Left ventricle myocardium inferior (tissue), 1 donor: ENCODE measurements around the gene DCTPP1. TPM values are rescaled to one million over a fixed set of nuclear protein-coding genes. Genes with fewer than 3 reads are reported as not detected.

ENCODE experiments used
- DNase-seq: peaks from one replicate; pipeline ENCODE4 v3.0.0-alpha.2; 2020
- H3K27ac ChIP-seq: fragments of 200-600 bp; replicated peaks from 2 replicates; pipeline ENCODE4 v1.8.0; 2021
- H3K27me3 ChIP-seq: fragments of 200-600 bp; 2 replicates; pipeline ENCODE4 v1.8.0; 2021; ENCODE audit warnings: low read depth
- H3K36me3 ChIP-seq: fragments of 200-600 bp; 2 replicates; pipeline ENCODE4 v1.8.0; 2021
- H3K4me1 ChIP-seq: fragments of 200-600 bp; 2 replicates; pipeline ENCODE4 v1.8.0; 2021
- H3K4me3 ChIP-seq: fragments of 200-600 bp; 2 replicates; pipeline ENCODE4 v1.8.0; 2021; ENCODE audit warnings: mild to moderate bottlenecking, moderate library complexity
- H3K9me3 ChIP-seq: fragments of 200-600 bp; replicated peaks from 2 replicates; pipeline ENCODE4 v1.8.0; 2021
- intact Hi-C: fragments of 100-400 bp; cut with micrococcal nuclease; formaldehyde crosslinking; loops from one replicate; pipeline ENCODE4 v1.11.0; 2022
- total RNA-seq: library from RNA; stranded (reverse); fragmentation: NEBNext Ultra II Directional; extraction: Animal tissue kit (Norgen Biotek cat#: 25700); gene quantifications from one replicate; pipeline ENCODE4 v1.2.1, GENCODE V29; 2021
- TF ChIP-seq, protein P1 (sequence below): fragments of 200-600 bp; IDR thresholded peaks from 2 replicates; pipeline ENCODE4 v1.8.0; 2021; ENCODE audit warnings: antibody characterized with exemption, mild to moderate bottlenecking, borderline replicate concordance
- donor health status: DM: no; HTN: yes; CAD: no; lungs with severe emphysema.

The DCTPP1 gene
- total RNA-seq, 1 donor from 2014 or later: 31.9 TPM

DNA sequence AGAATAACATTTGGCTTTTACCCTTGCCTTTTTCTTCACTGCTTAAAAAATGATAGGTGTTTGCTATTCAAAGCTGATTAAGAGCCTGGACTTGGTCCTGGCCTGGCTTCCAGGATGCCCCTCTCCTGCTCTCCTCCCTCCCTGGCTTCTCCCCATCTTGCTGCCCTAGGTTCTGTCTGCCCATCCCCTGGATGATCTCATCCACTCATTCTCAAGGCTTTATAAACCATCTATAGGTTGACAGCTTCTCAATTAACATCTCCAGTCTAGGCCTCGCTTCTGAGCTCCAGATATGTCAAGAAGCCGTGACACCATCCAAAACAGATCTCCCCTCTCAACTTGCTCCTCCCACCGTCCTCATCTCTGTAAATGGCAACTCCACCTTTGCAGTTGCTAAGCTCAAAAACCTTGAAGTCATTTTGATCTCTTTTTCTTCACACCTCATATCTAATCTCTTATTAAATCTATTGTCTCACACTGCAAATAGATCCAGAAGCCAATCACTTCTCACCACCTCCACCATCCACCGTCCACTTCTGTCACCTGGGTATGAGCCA lies 13.7 kb downstream of the DCTPP1 start:
- DNase-seq: no peak
- H3K27ac ChIP-seq: no peak overlapping the region
- no peak overlapping the region for H3K4me3 ChIP-seq
- H3K27me3 ChIP-seq: no peaks in the 10 kb centered on the region
- intact Hi-C loops: no loop called here
- H3K9me3 ChIP-seq: no peaks in the 10 kb centered on the region
- peaks cover 15% of the 10 kb centered on the region for H3K36me3 ChIP-seq
- peaks cover 15% of the 10 kb centered on the region for H3K4me1 ChIP-seq
- TF ChIP-seq, protein P1, sequence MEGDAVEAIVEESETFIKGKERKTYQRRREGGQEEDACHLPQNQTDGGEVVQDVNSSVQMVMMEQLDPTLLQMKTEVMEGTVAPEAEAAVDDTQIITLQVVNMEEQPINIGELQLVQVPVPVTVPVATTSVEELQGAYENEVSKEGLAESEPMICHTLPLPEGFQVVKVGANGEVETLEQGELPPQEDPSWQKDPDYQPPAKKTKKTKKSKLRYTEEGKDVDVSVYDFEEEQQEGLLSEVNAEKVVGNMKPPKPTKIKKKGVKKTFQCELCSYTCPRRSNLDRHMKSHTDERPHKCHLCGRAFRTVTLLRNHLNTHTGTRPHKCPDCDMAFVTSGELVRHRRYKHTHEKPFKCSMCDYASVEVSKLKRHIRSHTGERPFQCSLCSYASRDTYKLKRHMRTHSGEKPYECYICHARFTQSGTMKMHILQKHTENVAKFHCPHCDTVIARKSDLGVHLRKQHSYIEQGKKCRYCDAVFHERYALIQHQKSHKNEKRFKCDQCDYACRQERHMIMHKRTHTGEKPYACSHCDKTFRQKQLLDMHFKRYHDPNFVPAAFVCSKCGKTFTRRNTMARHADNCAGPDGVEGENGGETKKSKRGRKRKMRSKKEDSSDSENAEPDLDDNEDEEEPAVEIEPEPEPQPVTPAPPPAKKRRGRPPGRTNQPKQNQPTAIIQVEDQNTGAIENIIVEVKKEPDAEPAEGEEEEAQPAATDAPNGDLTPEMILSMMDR: no peak

DNA sequence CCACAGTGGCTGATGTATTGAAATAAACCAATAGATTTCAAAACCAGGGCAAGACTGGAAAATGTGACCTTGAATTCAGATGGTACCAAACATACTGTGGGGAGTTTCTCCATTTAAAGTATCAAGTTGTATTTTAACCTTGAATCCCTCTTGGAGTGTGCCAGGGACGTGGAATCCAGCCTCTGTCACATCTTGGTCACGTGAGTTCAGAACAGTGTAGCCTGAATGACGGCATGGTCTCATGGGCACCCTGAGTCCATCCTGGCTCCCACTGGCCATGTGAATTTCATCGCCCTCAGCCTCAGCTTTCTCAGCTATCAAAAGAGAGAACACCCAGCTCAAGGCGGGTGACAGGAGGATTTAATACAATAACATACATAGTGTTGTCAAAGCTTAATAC lies 15.7 kb downstream of the DCTPP1 start:
- Histone ChIP-seq H3K4me1 (peaks cover 26% of the 10 kb centered on the region), H3K27me3 (no peaks in the 10 kb centered on the region), H3K4me3 (no peak overlapping the region), H3K27ac (peak overlapping the region; percentile 51), H3K9me3 (no peaks in the 10 kb centered on the region), H3K36me3 (peaks cover 15% of the 10 kb centered on the region)
- intact Hi-C loops: no loop called here
- DNase-seq: no peak
- TF ChIP-seq, protein P1: no peak

GRCh38 chr16:30413112-30413806 lies 16.6 kb downstream of the DCTPP1 start:
- Histone ChIP-seq H3K27ac (peak overlapping the region; percentile 51), H3K27me3 (no peaks in the 10 kb centered on the region), H3K36me3 (peaks cover 15% of the 10 kb centered on the region), H3K4me3 (no peak overlapping the region), H3K9me3 (no peaks in the 10 kb centered on the region), H3K4me1 (peaks cover 32% of the 10 kb centered on the region)
- DNase-seq: no peak
- intact Hi-C loops: no loop called here
- TF ChIP-seq, protein P1: no peak

DNA sequence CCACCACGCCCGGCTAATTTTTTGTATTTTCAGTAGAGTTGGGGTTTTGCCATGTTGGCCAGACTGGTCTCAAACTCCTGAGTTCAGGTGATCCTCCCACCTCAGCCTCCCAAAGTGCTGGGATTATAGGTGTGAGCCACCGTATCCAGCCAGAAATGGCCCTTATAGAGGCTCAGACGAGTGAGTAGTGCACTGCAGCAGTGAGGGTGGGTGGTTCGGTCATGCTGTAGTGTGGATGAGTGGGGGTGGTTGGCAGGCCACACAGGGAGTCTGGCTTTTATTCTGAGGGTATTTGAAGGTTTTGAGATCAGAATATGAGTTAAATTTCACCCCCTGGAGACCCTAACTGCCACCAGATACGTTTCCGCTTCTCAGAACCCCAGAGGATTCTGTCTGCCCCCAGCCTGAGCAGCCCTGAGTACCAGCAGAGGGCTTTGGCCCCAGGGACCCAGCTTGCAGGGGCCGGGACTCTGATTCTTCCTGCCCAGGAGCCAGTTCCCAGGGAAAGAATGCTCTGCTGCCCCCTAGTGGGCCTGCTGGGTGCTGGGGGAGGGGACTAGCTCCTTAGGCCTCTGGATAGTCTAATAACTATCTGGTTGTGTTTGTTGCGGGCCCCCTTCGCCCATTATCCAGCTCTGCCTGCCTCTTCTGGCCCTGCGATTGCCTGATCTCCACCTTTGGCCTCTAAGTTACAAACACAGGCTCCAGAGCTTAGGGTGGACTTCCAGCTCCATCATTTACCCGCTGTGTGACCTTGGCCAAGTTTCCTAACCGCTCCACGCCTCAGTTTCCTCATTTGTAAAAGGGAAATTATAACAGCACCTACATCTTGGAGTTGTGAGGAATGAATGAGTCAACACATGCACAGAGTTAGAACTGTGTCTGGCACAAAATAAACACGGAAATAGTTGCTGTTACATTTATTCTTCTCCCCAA lies 20.4 kb downstream of the DCTPP1 start:
- DNase-seq: peak; percentile 90
- peaks cover 15% of the 10 kb centered on the region for H3K36me3 ChIP-seq
- H3K27me3 ChIP-seq: no peaks in the 10 kb centered on the region
- peaks cover 37% of the 10 kb centered on the region for H3K4me1 ChIP-seq
- intact Hi-C loops: no loop called here
- no peaks in the 10 kb centered on the region for H3K9me3 ChIP-seq
- peak overlapping the region; percentile 18 for H3K4me3 ChIP-seq
- TF ChIP-seq, protein P1: peak; percentile 96
- H3K27ac ChIP-seq: peak overlapping the region; percentile 52

DNA sequence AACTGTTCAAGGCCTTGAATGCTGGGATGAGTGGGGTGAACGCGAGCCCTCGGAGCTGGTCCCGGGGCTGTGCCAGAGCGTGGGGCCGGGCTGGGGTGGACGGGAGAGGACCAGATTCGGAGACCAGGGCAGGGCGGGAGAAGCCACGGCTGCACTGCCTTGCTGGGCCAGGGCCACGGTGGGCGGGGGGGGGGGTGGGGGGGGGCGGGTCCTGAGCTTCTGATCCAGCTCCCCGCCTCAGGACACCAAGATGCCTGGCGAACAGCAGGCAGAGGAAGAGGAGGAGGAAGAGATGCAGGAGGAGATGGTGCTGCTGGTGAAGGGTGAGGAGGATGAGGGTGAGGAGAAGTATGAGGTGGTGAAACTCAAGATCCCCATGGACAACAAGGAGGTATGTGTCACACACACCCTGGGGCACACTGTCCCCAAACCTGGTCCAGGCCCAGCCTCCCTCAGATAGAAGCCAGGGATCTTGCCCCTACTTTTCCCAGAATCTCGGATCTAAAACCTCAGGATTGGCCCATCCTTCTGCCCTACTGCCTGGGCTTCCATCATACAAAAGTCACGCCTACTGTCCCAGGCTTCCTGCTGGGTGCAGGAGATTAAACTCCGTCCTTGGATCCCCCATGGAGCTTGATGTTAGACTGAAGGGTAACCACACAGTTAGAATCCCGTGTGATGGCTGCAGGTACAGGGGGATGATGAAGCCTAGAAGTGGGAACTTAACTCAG lies 21.9 kb downstream of the DCTPP1 start:
- Histone ChIP-seq H3K4me1 (peaks cover 37% of the 10 kb centered on the region), H3K4me3 (peak overlapping the region; percentile 80), H3K27ac (peak overlapping the region; percentile 88), H3K36me3 (peaks cover 11% of the 10 kb centered on the region), H3K9me3 (no peaks in the 10 kb centered on the region), H3K27me3 (no peaks in the 10 kb centered on the region)
- DNase-seq: no peak
- TF ChIP-seq, protein P1: no peak
- intact Hi-C loops: no loop called here
